GM13976 (cell line): ENCODE data around the gene NOTCH1.
A peak's percentile ranks its signal among the peaks of the same experiment; 100 is the strongest.

Source experiments
- DNase-seq: peaks from one replicate; pipeline ENCODE4 v3.0.0; 2012; ENCODE audit warnings: low spot score
- in situ Hi-C: fragments of 300-500 bp; cut with MboI; formaldehyde crosslinking; loops from one replicate; pipeline ENCODE4 v1.12.0; 2022; ENCODE audit warnings: low sequenced_read_pairs, mixed read lengths, inconsistent platforms; ENCODE audit not compliant: unreplicated experiment
- TF ChIP-seq, protein P1 (sequence below): IDR thresholded peaks from 2 replicates; pipeline ENCODE4 v1.5.1; 2012; ENCODE audit warnings: borderline replicate concordance, mild to moderate bottlenecking; ENCODE audit not compliant: insufficient read depth; ENCODE audit errors: extremely low read depth, missing control alignments, control extremely low read depth

Gene NOTCH1

DNA sequence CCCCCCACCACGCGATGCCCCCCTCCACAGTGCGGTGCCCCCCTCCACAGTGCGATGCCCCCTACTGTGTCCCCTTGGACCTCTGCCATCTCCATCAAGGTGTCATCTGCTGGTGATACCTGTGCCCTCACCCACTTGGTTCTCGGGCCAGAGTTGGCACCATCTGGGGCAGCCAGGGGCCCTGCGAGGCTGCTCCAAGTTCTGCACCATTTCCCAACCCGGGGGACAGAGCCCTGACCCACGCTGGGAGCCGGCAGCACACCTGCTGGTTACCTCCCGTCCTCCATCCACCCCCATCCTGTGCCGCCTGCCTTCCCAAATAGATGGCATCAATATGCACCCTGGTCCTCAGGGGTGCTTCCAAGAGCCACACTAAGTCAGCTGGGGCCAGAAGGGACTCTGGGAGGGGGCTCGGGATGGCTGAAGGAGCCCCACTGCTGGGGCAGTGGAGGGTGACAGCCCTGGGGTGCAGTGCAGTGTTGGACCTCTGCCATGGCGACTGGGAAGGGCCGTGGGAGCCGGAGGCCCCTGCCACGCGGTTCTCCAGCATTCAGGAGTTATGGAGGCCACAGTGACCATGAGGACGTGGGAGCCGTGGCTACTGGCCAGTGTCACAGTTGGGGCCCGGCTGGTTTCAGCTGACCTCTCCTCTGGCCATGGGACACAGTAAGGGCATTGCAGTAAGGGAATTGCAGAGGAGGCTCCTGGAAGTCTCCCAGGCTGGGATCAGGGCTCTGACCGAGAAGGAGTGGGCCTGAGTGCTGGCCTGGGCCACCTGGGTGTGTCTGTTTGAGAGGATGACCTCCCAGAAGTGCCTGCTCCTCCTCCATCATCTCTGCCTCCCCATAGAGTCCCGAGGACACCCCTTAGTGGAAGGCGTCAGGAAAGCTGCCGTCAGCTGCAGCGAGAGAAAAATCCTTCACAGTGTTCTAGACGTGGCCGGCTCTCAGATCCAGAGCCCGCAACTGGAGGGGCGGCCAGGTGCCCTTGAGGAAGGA is 44.2 kb upstream of the NOTCH1 start:
- in situ Hi-C loops, result no loop called here
- DNase-seq, result no peak

DNA sequence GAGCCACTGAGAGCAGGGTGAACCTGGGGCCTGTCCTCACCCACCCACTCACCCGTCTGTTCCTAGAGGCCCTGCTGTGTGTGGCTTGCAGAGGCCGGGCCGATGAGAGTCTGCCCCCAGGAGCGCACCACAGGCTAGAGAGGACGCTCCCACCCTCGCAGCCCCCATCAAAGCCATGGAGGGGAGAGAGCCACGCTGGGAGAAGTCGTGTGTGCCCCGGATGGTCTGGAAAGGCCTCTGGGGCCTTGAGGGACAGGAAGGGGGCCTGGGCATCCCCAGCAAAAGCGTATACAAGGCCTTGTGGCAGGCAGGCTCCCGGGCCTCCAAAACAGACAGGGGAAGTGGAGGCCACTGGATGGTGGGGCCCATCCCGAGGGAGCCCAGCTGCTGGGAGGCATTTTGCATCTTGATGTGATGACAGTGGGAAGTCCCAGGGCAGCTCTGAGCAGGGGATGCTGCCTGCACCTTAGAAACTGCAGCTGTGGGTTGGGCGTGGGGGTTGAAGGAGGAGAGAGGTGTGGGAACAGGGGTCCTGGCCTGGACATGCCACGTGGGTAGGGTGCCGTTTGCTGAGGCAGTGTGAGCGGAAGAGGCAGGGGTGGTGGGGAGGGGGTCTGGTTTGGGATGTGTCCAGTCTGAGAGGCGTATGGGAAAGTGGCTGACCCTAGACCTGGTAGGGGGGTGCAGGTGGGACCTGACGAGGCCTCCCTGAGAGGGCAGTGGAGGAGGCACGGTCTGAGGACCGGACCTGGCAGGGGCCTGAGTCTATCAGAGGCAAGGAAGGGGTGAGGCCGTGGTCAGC is 43.0 kb upstream of the NOTCH1 start:
- DNase-seq, result peak; percentile 71
- in situ Hi-C loops, result no loop called here
- TF ChIP-seq, protein P1, sequence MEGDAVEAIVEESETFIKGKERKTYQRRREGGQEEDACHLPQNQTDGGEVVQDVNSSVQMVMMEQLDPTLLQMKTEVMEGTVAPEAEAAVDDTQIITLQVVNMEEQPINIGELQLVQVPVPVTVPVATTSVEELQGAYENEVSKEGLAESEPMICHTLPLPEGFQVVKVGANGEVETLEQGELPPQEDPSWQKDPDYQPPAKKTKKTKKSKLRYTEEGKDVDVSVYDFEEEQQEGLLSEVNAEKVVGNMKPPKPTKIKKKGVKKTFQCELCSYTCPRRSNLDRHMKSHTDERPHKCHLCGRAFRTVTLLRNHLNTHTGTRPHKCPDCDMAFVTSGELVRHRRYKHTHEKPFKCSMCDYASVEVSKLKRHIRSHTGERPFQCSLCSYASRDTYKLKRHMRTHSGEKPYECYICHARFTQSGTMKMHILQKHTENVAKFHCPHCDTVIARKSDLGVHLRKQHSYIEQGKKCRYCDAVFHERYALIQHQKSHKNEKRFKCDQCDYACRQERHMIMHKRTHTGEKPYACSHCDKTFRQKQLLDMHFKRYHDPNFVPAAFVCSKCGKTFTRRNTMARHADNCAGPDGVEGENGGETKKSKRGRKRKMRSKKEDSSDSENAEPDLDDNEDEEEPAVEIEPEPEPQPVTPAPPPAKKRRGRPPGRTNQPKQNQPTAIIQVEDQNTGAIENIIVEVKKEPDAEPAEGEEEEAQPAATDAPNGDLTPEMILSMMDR, result no peak

More for the DNA sequence above, 44.2 kb upstream of the NOTCH1 start:
- TF ChIP-seq, protein P1, result no peak

- no peak for DNase-seq
- TF ChIP-seq, protein P1, result no peak
- in situ Hi-C loops, result no loop called here
Observed at GRCh38 chr9:136587944-136588662, 42.3 kb upstream of the NOTCH1 start.

DNA sequence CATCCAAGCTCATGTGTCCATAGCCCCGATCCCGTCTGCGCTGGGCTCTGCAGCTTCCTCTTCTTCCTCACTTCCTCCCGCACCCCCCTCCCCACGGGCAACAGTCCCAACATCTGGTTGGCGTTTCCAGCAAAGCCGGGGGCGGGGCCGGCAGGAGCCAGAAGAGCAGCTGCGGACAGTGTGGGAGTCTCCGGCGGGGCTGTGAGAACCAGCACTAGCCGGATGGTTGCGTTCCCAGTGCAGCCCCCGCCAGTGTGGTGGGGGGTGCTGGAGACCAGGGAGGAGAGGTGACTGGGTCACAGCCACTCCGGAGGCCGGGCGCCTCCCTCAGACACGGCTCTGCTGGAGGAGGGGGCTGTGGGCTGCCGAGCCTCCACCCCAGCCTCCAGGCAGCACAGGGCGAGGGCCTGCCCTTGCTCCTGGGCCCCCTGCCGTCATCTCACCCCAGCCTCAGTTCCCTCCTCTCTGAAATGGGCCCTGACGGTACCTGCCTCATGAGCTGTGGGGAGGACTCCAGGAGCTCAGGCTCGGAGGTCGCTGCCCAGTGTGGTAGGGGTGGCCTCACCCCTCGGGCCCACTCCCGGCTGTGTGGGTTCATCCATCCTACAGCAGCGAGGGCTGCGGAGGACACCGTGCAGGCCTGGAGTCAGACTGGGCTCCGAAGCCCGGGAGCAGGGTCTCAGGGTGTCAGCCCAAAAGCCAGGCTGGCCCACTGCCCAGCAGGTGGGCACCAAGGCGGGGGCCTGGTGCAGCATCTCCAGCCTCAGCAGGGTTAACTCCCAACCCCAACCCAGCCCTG is 41.5 kb upstream of the NOTCH1 start:
- DNase-seq, result no peak
- TF ChIP-seq, protein P1, result no peak
- in situ Hi-C loops, result no loop called here

- TF ChIP-seq, protein P1, result no peak
- DNase-seq, result no peak
- in situ Hi-C loops, result no loop called here
Observed at GRCh38 chr9:136586391-136586953, 40.6 kb upstream of the NOTCH1 start.
